ENCODE results near the gene GATA2. TPM values are rescaled to one million over a fixed set of nuclear protein-coding genes. Genes with fewer than 3 reads are reported as not detected.

Gene GATA2
- total RNA-seq, 6 donors from 2014 or later: 17.8 to 97.0 (median 63.0) TPM

DNA sequence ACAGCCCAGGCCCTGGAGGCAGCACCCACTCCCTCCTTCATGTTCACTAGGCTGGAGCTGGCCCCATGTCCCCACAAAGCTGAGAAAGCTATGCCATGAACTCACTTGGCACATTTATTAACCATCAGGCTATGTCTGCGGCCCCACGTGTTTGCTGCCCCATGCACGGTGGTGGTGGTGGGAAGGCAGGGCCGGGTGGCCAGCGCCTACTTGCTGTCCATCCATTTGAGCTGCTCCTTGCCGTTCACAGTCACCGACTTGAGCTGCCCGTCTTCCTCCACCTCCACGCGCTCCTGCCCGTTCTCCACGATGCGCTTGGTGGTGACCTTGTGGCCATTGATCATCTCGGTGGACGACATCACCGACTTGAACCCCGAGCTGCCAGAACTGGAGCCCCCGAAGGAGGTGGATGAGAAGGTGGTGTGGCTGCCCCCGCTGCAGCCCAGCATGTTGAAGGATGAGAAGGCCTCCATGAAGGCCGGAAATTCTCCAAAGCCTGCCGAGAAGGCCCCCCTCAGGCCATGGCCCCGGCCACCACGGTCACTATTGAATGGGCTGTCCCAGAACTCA is 30.6 kb downstream of the GATA2 start:
- H3K9me3 ChIP-seq: no peaks in the 10 kb centered on the region
- TF ChIP-seq CTCF (IDR thresholded peaks at IDR 0.05) (no peak), POLR2AphosphoS5 (IDR thresholded peaks at IDR 0.05) (no peak), EP300 (IDR thresholded peaks at IDR 0.05) (no peak), POLR2A (IDR thresholded peaks at IDR 0.05) (no peak)
- no peaks in the 10 kb centered on the region for H3K27me3 ChIP-seq
- DNase-seq (no peak), ATAC-seq (ENCODE audit: low FRiP score in 2 of 2) (no peak)
- H3K36me3 ChIP-seq: no peaks in the 10 kb centered on the region
- H3K4me1 ChIP-seq: no peaks in the 10 kb centered on the region
- no peak overlapping the region for H3K27ac ChIP-seq
- H3K4me3 ChIP-seq: no peak overlapping the region
- WGBS, 2 donors: 92 to 95% methylated on average over 19 to 22 of the region's 23 CpGs

- Histone ChIP-seq H3K4me3 (no peak overlapping the region), H3K27ac (no peak overlapping the region), H3K27me3 (no peaks in the 10 kb centered on the region), H3K36me3 (no peaks in the 10 kb centered on the region), H3K4me1 (no peaks in the 10 kb centered on the region), H3K9me3 (no peaks in the 10 kb centered on the region)
- TF ChIP-seq POLR2A (IDR thresholded peaks at IDR 0.05) (no peak), POLR2AphosphoS5 (IDR thresholded peaks at IDR 0.05) (no peak), CTCF (IDR thresholded peaks at IDR 0.05) (no peak), EP300 (IDR thresholded peaks at IDR 0.05) (no peak)
- ATAC-seq (ENCODE audit: low FRiP score in 2 of 2) (no peak), DNase-seq (no peak)
- WGBS, 2 donors: 80 to 84% methylated on average over 6 to 12 of the region's 12 CpGs
Measured at GRCh38 chr3:128461731-128462130, 31.3 kb downstream of the GATA2 start.

- 79 to 93% methylated on average over 2 to 9 of the region's 9 CpGs for WGBS, 2 donors
- H3K9me3 ChIP-seq: no peaks in the 10 kb centered on the region
- H3K4me1 ChIP-seq: no peaks in the 10 kb centered on the region
- no peaks in the 10 kb centered on the region for H3K27me3 ChIP-seq
- no peak overlapping the region for H3K27ac ChIP-seq
- no peak for ATAC-seq (ENCODE audit: low FRiP score in 2 of 2)
- TF ChIP-seq POLR2AphosphoS5 (IDR thresholded peaks at IDR 0.05): no peak
- no peak for TF ChIP-seq POLR2A (IDR thresholded peaks at IDR 0.05)
- TF ChIP-seq EP300 (IDR thresholded peaks at IDR 0.05): no peak
- TF ChIP-seq CTCF (IDR thresholded peaks at IDR 0.05): no peak
- H3K36me3 ChIP-seq: no peaks in the 10 kb centered on the region
- H3K4me3 ChIP-seq: no peak overlapping the region
- DNase-seq: no peak
Measured at GRCh38 chr3:128459461-128459820, 33.6 kb downstream of the GATA2 start.

GRCh38 chr3:128458746-128459460 is 34.1 kb downstream of the GATA2 start:
- Histone ChIP-seq H3K9me3 (no peaks in the 10 kb centered on the region), H3K36me3 (no peaks in the 10 kb centered on the region), H3K27me3 (no peaks in the 10 kb centered on the region), H3K4me3 (no peak overlapping the region), H3K27ac (no peak overlapping the region), H3K4me1 (no peaks in the 10 kb centered on the region)
- no peak for TF ChIP-seq POLR2AphosphoS5 (IDR thresholded peaks at IDR 0.05)
- no peak for DNase-seq
- no peak for ATAC-seq (ENCODE audit: low FRiP score in 2 of 2)
- 77 to 79% methylated on average over 14 to 18 of the region's 18 CpGs for WGBS, 2 donors

DNA sequence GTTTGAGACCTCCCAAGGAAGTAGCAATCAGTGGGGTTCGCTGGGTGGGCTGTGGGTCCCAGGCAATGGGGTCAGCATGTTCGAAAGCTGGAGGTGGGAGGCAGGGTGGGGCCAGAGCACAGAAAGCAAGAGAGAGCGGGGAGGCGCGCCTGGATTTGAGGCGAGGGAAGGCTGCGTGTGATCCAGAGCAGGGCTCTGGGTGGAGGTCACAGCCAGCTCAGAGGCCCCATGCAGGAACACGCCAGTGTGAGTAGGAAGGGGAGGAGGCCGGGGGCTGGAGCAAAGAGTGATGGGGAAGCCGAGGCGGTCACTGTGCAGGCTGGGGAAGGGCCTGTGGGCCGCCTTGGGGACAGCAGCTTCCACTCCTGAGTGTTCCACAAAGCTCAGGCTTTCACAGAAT is 35.1 kb downstream of the GATA2 start:
- Histone ChIP-seq H3K4me1 (no peaks in the 10 kb centered on the region), H3K9me3 (no peaks in the 10 kb centered on the region), H3K27ac (no peak overlapping the region), H3K27me3 (no peaks in the 10 kb centered on the region), H3K36me3 (no peaks in the 10 kb centered on the region), H3K4me3 (no peak overlapping the region)
- TF ChIP-seq POLR2A (IDR thresholded peaks at IDR 0.05) (no peak), EP300 (IDR thresholded peaks at IDR 0.05) (no peak), POLR2AphosphoS5 (IDR thresholded peaks at IDR 0.05) (no peak), CTCF (IDR thresholded peaks at IDR 0.05) (no peak)
- WGBS, 2 donors: 71 to 90% methylated on average over 12 of the region's 12 CpGs
- ATAC-seq (ENCODE audit: low FRiP score in 2 of 2) (no peak), DNase-seq (no peak)
